Coronary artery (tissue), 2 donors: ENCODE results near the gene NAALAD2.
A peak's percentile ranks its signal among the peaks of the same experiment; 100 is the strongest.

Source experiments
- DNase-seq: peaks from one replicate; pipeline ENCODE4 v3.0.0-alpha.2; 2017; ENCODE audit warnings: low spot score
- H3K27ac ChIP-seq, 2 donors: fragments of 200-600 bp; sonication (generic); one replicate each; pipeline ENCODE4 v1.5.1; 2016 to 2019
- H3K4me3 ChIP-seq: fragments of 200-600 bp; sonication (generic); 2 replicates; pipeline ENCODE4 v1.5.1; 2016; ENCODE audit warnings: mild to moderate bottlenecking, moderate library complexity
- TF ChIP-seq, protein P1 (sequence below): fragments of 200-600 bp; sonication (generic); IDR thresholded peaks from one replicate; pipeline ENCODE4 v1.5.1; 2019; ENCODE audit warnings: antibody characterized with exemption

The NAALAD2 gene

DNA sequence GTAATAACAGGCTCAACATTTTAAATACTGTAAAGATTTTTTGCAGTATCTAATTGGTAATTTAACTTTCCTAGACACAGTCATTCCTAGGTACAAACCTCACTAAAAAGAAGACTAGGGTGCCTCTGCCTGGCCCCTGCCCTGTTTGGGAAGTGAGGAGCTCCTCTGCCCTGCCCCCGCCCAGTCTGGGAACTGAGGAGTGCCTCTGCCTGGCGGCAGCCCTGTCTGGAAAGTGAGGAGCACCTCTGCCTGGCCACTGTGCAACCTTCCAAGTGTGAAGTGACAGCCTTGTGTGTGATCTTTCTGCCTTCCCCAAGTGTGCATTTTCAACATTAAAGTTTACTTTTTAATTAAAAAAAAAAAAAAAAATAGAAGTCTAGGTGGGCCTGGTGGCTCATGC, 84.1 kb downstream of the NAALAD2 start:
- no peak overlapping the region for H3K4me3 ChIP-seq
- TF ChIP-seq, protein P1, sequence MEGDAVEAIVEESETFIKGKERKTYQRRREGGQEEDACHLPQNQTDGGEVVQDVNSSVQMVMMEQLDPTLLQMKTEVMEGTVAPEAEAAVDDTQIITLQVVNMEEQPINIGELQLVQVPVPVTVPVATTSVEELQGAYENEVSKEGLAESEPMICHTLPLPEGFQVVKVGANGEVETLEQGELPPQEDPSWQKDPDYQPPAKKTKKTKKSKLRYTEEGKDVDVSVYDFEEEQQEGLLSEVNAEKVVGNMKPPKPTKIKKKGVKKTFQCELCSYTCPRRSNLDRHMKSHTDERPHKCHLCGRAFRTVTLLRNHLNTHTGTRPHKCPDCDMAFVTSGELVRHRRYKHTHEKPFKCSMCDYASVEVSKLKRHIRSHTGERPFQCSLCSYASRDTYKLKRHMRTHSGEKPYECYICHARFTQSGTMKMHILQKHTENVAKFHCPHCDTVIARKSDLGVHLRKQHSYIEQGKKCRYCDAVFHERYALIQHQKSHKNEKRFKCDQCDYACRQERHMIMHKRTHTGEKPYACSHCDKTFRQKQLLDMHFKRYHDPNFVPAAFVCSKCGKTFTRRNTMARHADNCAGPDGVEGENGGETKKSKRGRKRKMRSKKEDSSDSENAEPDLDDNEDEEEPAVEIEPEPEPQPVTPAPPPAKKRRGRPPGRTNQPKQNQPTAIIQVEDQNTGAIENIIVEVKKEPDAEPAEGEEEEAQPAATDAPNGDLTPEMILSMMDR, result no peak
- no peak overlapping the region for H3K27ac ChIP-seq
- DNase-seq, result no peak

GRCh38 chr11:90219438-90219837, 85.0 kb downstream of the NAALAD2 start:
- DNase-seq, result no peak

GRCh38 chr11:90220391-90220790, 85.9 kb downstream of the NAALAD2 start:
- TF ChIP-seq, protein P1, result no peak
- no peak for DNase-seq
- no peak overlapping the region for H3K27ac ChIP-seq
- peak overlapping the region; percentile 96 for H3K4me3 ChIP-seq

More at GRCh38 chr11:90219438-90219837, 85.0 kb downstream of the NAALAD2 start:
- H3K4me3 ChIP-seq, result no peak overlapping the region
- TF ChIP-seq, protein P1, result no peak
- H3K27ac ChIP-seq, result no peak overlapping the region

DNA sequence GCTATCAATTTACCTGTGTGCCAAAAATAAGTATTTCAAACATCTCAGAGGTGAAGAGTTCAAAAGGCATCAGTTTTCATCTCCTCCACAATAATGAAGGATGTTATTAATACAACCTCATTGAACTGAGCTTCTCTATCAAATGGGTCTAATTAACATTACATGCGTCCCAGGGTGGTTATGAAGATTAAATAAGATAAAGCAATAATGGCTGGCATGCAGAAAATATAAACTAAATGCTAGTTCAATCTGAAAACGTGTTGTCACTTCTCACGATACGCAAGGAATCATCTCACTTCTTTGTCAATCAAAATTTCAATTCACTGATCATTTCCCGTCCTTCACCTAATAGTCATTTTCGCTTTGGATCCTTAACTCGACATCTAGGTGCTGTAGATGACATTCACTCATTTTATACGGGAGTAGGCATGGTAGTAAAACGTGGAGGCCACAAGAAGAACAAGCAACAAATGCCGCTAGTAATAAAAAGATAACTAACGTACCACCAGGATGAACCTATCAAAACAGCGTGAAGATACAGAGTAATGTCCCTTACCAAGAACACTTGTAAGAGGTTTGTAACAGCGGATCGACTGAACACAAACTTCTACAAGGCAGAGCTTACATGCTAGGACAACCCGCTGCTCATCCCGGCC, 87.5 kb downstream of the NAALAD2 start:
- Histone ChIP-seq H3K27ac (peak overlapping the region; percentile 94 to 97), H3K4me3 (peak overlapping the region; percentile 96)
- DNase-seq, result no peak
- TF ChIP-seq, protein P1, result no peak

DNA sequence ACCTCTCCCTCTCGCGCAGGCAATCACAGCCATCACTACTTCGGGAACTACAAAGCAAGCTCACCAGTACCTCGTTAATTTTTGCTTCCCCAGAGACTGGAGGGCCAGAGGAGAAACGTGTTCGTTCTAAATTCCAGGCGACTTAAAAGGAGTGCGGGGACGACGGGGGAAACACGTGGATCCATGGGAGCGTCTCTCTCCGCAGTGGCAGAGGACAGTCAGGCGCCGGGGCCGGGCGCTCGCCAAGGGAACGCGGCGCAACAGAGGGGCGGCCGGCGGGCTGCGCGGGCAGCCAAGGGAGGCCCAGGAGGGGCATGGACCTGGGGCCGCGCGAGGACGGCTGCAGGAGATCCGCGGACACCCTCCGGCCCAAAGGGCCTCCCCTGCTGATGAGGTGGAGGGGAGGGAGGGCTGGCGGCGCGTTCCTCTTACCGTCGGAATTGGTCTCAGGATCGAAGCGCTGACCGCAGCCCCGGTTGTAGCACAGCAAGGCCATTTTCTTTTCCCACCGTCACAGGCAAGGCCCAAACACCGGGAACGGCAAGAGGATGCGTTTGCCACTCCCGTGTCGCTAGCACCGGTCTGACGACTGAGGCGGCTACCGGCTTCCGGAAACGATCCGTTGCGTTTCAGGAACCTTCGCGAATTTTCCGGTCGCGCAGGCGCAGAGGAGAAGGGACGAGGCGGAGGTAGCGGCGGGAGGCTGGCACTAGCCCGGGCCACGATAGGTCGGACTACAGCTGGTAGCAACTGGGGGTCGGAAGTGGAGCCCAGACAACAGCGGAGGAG, 88.2 kb downstream of the NAALAD2 start, which contains the start of gene CHORDC1:
CHORDC1 (minus strand) TSS at position 591 of the 789 bp plus-strand sequence; CDS start at position 496, 95 bp downstream.
- DNase-seq, result peak; percentile 92
- TF ChIP-seq, protein P1, result no peak
- Histone ChIP-seq H3K27ac (peak within 1 kb of the TSS; percentile 94 to 97), H3K4me3 (peak within 1 kb of the TSS; percentile 96)

DNA sequence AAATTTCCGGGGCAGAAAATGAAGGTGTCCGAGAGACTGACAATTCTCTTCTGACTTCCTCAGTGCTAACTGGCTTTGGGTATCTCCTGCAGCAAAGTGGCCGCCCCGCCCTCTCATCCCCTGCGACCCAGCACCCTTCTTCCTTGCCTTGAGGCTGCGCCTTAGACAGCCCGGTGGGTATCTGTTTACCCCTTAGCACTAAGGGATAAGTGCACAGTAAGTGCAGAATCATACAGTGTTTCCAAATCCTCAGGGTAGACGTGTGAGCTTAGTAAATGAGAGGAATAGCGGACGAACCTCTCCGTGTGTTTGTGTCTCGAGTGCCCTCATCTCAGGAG, 88.8 kb downstream of the NAALAD2 start:
- TF ChIP-seq, protein P1, result no peak
- DNase-seq, result no peak
- Histone ChIP-seq H3K4me3 (peak overlapping the region; percentile 96), H3K27ac (peak overlapping the region; percentile 94 to 97)
